H9 (cell line): ENCODE results near the gene C12orf75. TPM values are rescaled to one million over a fixed set of nuclear protein-coding genes. Genes with fewer than 3 reads are reported as not detected.

Experiments
- DNase-seq: peaks from one replicate; pipeline ENCODE4 v3.0.0-alpha.2; 2017
- H2AFZ ChIP-seq: one replicate; pipeline ENCODE4 v1.6.1; 2013; ENCODE audit warnings: mild to moderate bottlenecking, low read length, control low read depth, moderate library complexity
- H2AK5ac ChIP-seq: 2 replicates; pipeline ENCODE4 v1.6.1; 2013; ENCODE audit warnings: low read length, control low read depth, mixed read lengths; ENCODE audit not compliant: insufficient read length
- H2BK120ac ChIP-seq: one replicate; pipeline ENCODE4 v1.6.1; 2013; ENCODE audit warnings: low read depth, mild to moderate bottlenecking, low read length, control low read depth, inconsistent platforms; ENCODE audit not compliant: poor library complexity, severe bottlenecking
- H2BK12ac ChIP-seq: 2 replicates; pipeline ENCODE4 v1.6.1; 2013; ENCODE audit warnings: low read length, control low read depth, mixed read lengths, low read depth; ENCODE audit not compliant: insufficient read length
- H2BK15ac ChIP-seq: 2 replicates; pipeline ENCODE4 v1.6.1; 2013; ENCODE audit warnings: low read depth, low read length, control low read depth
- H2BK20ac ChIP-seq: one replicate; pipeline ENCODE4 v1.6.1; 2013; ENCODE audit warnings: low read depth, mild to moderate bottlenecking, low read length, control low read depth, inconsistent platforms; ENCODE audit not compliant: poor library complexity, severe bottlenecking
- H2BK5ac ChIP-seq: 2 replicates; pipeline ENCODE4 v1.6.1; 2013; ENCODE audit warnings: low read length, control low read depth, mixed read lengths; ENCODE audit not compliant: insufficient read length
- H3K14ac ChIP-seq: 2 replicates; pipeline ENCODE4 v1.6.1; 2013; ENCODE audit warnings: low read length, control low read depth; ENCODE audit not compliant: insufficient read depth
- H3K18ac ChIP-seq: 2 replicates; pipeline ENCODE4 v1.6.1; 2013; ENCODE audit warnings: low read depth, mild to moderate bottlenecking, mixed read lengths, low read length, control low read depth; ENCODE audit not compliant: insufficient read length
- H3K23ac ChIP-seq: 2 replicates; pipeline ENCODE4 v1.6.1; 2013; ENCODE audit warnings: low read length, control low read depth, mixed read lengths, low read depth; ENCODE audit not compliant: insufficient read length
- H3K23me2 ChIP-seq: 2 replicates; pipeline ENCODE4 v1.6.1; 2013; ENCODE audit warnings: low read depth, mild to moderate bottlenecking, mixed read lengths, low read length, control low read depth; ENCODE audit not compliant: insufficient read length, poor library complexity, severe bottlenecking
- H3K27ac ChIP-seq: 2 replicates; pipeline ENCODE4 v1.5.1; 2013; ENCODE audit warnings: low read length, control low read depth, mixed read lengths, low read depth; ENCODE audit not compliant: insufficient read length
- H3K27me3 ChIP-seq: 2 replicates; pipeline ENCODE4 v1.6.1; 2013; ENCODE audit warnings: low read length, control low read depth, inconsistent platforms; ENCODE audit not compliant: insufficient read depth
- H3K4ac ChIP-seq: 2 replicates; pipeline ENCODE4 v1.6.1; 2013; ENCODE audit warnings: low read depth, mild to moderate bottlenecking, control low read depth, inconsistent platforms, low read length, moderate library complexity
- H3K4me1 ChIP-seq: 2 replicates; pipeline ENCODE4 v1.6.1; 2013; ENCODE audit warnings: low read length, control low read depth, inconsistent platforms; ENCODE audit not compliant: insufficient read depth
- H3K4me2 ChIP-seq: 2 replicates; pipeline ENCODE4 v1.6.1; 2013; ENCODE audit warnings: low read length, control low read depth, mixed read lengths; ENCODE audit not compliant: insufficient read length, insufficient read depth
- H3K56ac ChIP-seq: 2 replicates; pipeline ENCODE4 v1.6.1; 2013; ENCODE audit warnings: low read depth, mild to moderate bottlenecking, mixed read lengths, low read length, control low read depth; ENCODE audit not compliant: insufficient read length
- H3K79me1 ChIP-seq: 2 replicates; pipeline ENCODE4 v1.6.1; 2013; ENCODE audit warnings: low read depth, mild to moderate bottlenecking, moderate library complexity, low read length, control low read depth, inconsistent platforms; ENCODE audit not compliant: insufficient read depth, poor library complexity, severe bottlenecking
- H3K79me2 ChIP-seq: 2 replicates; pipeline ENCODE4 v1.6.1; 2013; ENCODE audit warnings: low read length, control low read depth, inconsistent platforms; ENCODE audit not compliant: insufficient read depth
- H3K9ac ChIP-seq: 2 replicates; pipeline ENCODE4 v1.6.1; 2013; ENCODE audit warnings: low read length, control low read depth, mixed read lengths; ENCODE audit not compliant: insufficient read length; ENCODE audit errors: extremely low read depth
- H3K9me3 ChIP-seq: one replicate; pipeline ENCODE4 v1.6.1; 2013; ENCODE audit warnings: low read depth, low read length, inconsistent platforms; ENCODE audit not compliant: control insufficient read depth
- H3T11ph ChIP-seq: one replicate; pipeline ENCODE4 v1.6.1; 2013; ENCODE audit warnings: mild to moderate bottlenecking, low read length, control low read depth, inconsistent platforms
- H4K20me1 ChIP-seq: one replicate; pipeline ENCODE4 v1.6.1; 2013; ENCODE audit not compliant: control insufficient read depth, insufficient read length, insufficient read depth
- H4K5ac ChIP-seq: 2 replicates; pipeline ENCODE4 v1.6.1; 2013; ENCODE audit warnings: low read depth, mild to moderate bottlenecking, mixed read lengths, low read length, control low read depth; ENCODE audit not compliant: insufficient read length
- H4K8ac ChIP-seq: replicated peaks from 2 replicates; pipeline ENCODE4 v1.6.1; 2013; ENCODE audit warnings: low read length, control low read depth, mixed read lengths, low read depth; ENCODE audit not compliant: insufficient read length
- H4K91ac ChIP-seq: 2 replicates; pipeline ENCODE4 v1.6.1; 2013; ENCODE audit warnings: low read depth, mild to moderate bottlenecking, moderate library complexity, mixed read lengths, low read length, control low read depth; ENCODE audit not compliant: insufficient read length
- H3K27ac Mint-ChIP-seq, 3 experiments: 2 replicates in 2 of 3; 3 replicates in 1 of 3; pipeline ENCODE4 v1.8.0; 2020 to 2021; ENCODE audit warnings: mixed read lengths in 3 of 3, mild to moderate bottlenecking in 1 of 3, moderate library complexity in 1 of 3
- H3K27me3 Mint-ChIP-seq: 2 replicates; pipeline ENCODE4 v1.8.0; 2021; ENCODE audit warnings: low read depth, mild to moderate bottlenecking, moderate library complexity, mixed read lengths
- H3K36me3 Mint-ChIP-seq, 3 experiments: 2 replicates in 2 of 3; 3 replicates in 1 of 3; pipeline ENCODE4 v1.8.0; 2020 to 2021; ENCODE audit warnings: low read depth in 3 of 3, mixed read lengths in 3 of 3; ENCODE audit not compliant: insufficient read depth in 1 of 3
- H3K4me1 Mint-ChIP-seq, 2 experiments: 2 replicates each; pipeline ENCODE4 v1.8.0; 2020; ENCODE audit warnings: mixed read lengths in 2 of 2
- H3K4me3 Mint-ChIP-seq, 2 experiments: 2 replicates in 1 of 2; 3 replicates in 1 of 2; pipeline ENCODE4 v1.8.0; 2020 to 2021; ENCODE audit warnings: mild to moderate bottlenecking in 2 of 2, mixed read lengths in 2 of 2, moderate library complexity in 1 of 2
- H3K9me3 Mint-ChIP-seq, 2 experiments: 2 replicates in 1 of 2; 3 replicates in 1 of 2; pipeline ENCODE4 v1.8.0; 2020; ENCODE audit warnings: mild to moderate bottlenecking in 2 of 2, mixed read lengths in 2 of 2, moderate library complexity in 1 of 2
- WGBS: extraction: QIAGEN DNeasy Blood & Tissue Kit; methylation state at CpG from one replicate; pipeline ENCODE4 v1.1.7; 2013; ENCODE audit warnings: missing lambda C conversion rate, low lambda C conversion rate, mixed read lengths; ENCODE audit not compliant: insufficient read length; ENCODE audit errors: extremely low coverage; 5-methylcytosine and 5-hydroxymethylcytosine counted together
- total RNA-seq: library from RNA; stranded (reverse); gene quantifications from 2 replicates; pipeline ENCODE4 v1.2.1, GENCODE V29; 2021
- TF ChIP-seq, protein P1 (sequence below): fragments of 200-600 bp; sonication (generic); conservative IDR thresholded peaks from 3 replicates; pipeline ENCODE4 v1.8.0; 2021; ENCODE audit warnings: antibody characterized with exemption, mild to moderate bottlenecking

The C12orf75 gene
- total RNA-seq, 1 experiment from 2014 or later, result 37.9 TPM

GRCh38 chr12:105329926-105330282, 587 bp upstream of the C12orf75 start:
- WGBS, result no CpG with 5 or more reads among the region's 9 CpGs
- H3K27ac ChIP-seq, result no peak overlapping the region
- no peak overlapping the region for H2AFZ ChIP-seq

More at GRCh38 chr12:105329926-105330282, 587 bp upstream of the C12orf75 start:
- Histone ChIP-seq H3K79me1 (no peaks in the 10 kb centered on the region), H4K91ac (no peak overlapping the region), H2BK20ac (no peak overlapping the region), H3K4me1 (peaks cover 4% of the 10 kb centered on the region; the same call in 1 of the 2 replicates), H3K23me2 (peaks cover 8% of the 10 kb centered on the region), H2BK15ac (no peak overlapping the region), H2BK5ac (no peak overlapping the region), H2BK120ac (no peak overlapping the region), H3K9me3 (no peaks in the 10 kb centered on the region), H3T11ph (no peak overlapping the region), H4K20me1 (no peaks in the 10 kb centered on the region), H3K4me2 (peak overlapping the region; percentile 56), H4K5ac (no peak overlapping the region), H2AK5ac (no peak overlapping the region), H3K4ac (no peak overlapping the region), H2BK12ac (no peak overlapping the region), H3K79me2 (no peaks in the 10 kb centered on the region), H3K23ac (no peak overlapping the region), H3K27me3 (no peaks in the 10 kb centered on the region; the same call in 1 of the 2 replicates), H3K56ac (no peak overlapping the region), H4K8ac (no peak overlapping the region), H3K18ac (no peak overlapping the region), H3K14ac (no peak overlapping the region), H3K9ac (no peak overlapping the region)
- H3K27me3 Mint-ChIP-seq, result peaks cover 50% of the 10 kb centered on the region
- TF ChIP-seq, protein P1, sequence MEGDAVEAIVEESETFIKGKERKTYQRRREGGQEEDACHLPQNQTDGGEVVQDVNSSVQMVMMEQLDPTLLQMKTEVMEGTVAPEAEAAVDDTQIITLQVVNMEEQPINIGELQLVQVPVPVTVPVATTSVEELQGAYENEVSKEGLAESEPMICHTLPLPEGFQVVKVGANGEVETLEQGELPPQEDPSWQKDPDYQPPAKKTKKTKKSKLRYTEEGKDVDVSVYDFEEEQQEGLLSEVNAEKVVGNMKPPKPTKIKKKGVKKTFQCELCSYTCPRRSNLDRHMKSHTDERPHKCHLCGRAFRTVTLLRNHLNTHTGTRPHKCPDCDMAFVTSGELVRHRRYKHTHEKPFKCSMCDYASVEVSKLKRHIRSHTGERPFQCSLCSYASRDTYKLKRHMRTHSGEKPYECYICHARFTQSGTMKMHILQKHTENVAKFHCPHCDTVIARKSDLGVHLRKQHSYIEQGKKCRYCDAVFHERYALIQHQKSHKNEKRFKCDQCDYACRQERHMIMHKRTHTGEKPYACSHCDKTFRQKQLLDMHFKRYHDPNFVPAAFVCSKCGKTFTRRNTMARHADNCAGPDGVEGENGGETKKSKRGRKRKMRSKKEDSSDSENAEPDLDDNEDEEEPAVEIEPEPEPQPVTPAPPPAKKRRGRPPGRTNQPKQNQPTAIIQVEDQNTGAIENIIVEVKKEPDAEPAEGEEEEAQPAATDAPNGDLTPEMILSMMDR, result no peak
- peaks cover 32 to 37% of the 10 kb centered on the region in 2 experiments for H3K4me1 Mint-ChIP-seq
- H3K36me3 Mint-ChIP-seq, result peaks cover 0 to 2% (median 0%) of the 10 kb centered on the region in 3 experiments; a peak in 1 of 7 replicates
- H3K27ac Mint-ChIP-seq, result no peak overlapping the region
- DNase-seq, result no peak
- H3K9me3 Mint-ChIP-seq, result no peaks in the 10 kb centered on the region
- peak overlapping the region; percentile 61 to 72 for H3K4me3 Mint-ChIP-seq
